ENCODE data around the gene RWDD2A. TPM values are rescaled to one million over a fixed set of nuclear protein-coding genes. Genes with fewer than 3 reads are reported as not detected.
A peak's percentile ranks its signal among the peaks of the same experiment; 100 is the strongest.
"Not testable (repeated sequence)": the region's sequence is repeated elsewhere in the genome, so short reads cannot be mapped to it uniquely, and the experiment has no call there.

RWDD2A gene
- total RNA-seq, 4 donors from 2014 or later = 2.5 to 3.1 (median 2.7) TPM

- Histone ChIP-seq H3K4me3 (no peak overlapping the region), H3K27ac (no peak overlapping the region), H3K4me1 (peaks cover 0 to 7% (median 2%) of the 10 kb centered on the region in 4 donors), H3K27me3 (no peaks in the 10 kb centered on the region), H3K9me3 (no peaks in the 10 kb centered on the region), H3K36me3 (peaks cover 0 to 20% (median 0%) of the 10 kb centered on the region in 3 donors)
- DNase-seq = no peak
- TF ChIP-seq, protein P1, sequence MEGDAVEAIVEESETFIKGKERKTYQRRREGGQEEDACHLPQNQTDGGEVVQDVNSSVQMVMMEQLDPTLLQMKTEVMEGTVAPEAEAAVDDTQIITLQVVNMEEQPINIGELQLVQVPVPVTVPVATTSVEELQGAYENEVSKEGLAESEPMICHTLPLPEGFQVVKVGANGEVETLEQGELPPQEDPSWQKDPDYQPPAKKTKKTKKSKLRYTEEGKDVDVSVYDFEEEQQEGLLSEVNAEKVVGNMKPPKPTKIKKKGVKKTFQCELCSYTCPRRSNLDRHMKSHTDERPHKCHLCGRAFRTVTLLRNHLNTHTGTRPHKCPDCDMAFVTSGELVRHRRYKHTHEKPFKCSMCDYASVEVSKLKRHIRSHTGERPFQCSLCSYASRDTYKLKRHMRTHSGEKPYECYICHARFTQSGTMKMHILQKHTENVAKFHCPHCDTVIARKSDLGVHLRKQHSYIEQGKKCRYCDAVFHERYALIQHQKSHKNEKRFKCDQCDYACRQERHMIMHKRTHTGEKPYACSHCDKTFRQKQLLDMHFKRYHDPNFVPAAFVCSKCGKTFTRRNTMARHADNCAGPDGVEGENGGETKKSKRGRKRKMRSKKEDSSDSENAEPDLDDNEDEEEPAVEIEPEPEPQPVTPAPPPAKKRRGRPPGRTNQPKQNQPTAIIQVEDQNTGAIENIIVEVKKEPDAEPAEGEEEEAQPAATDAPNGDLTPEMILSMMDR (IDR thresholded peaks at IDR 0.05) = no peak
- TF ChIP-seq POLR2A (IDR thresholded peaks at IDR 0.05) = no peak
Observed at GRCh38 chr6:83190626-83191025, 2.5 kb upstream of the RWDD2A start.

- H3K4me1 ChIP-seq, H3K27me3 ChIP-seq, H3K9me3 ChIP-seq, H3K27ac ChIP-seq, DNase-seq: not testable (repeated sequence)
- H3K4me3 ChIP-seq = peak overlapping the region in 3 of 4 donors; percentile 79 to 94 (median 91)
- H3K36me3 ChIP-seq = peaks cover 0 to 14% (median 0%) of the 10 kb centered on the region in 3 donors
Observed at GRCh38 chr6:83191974-83192373, 1.2 kb upstream of the RWDD2A start.

DNA sequence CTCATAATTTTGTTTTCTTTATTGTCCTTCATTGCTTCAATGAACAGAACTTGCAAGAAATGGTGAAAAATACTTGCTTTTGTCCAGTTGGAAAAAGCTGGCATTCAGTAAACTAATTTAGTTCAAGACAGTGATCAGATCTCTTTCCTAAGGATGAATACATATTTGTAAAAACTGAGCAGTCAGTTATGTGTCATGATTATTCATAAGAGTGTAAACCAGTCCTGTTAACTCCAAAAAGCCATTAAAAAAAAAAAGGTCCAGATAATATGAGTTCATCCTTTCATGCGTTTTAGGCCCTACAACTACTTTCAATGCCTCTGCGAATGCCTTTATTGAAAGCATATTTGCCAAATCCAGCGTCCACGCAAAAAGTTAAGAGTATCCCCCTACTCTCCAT, 701 bp upstream of the RWDD2A start:
- Histone ChIP-seq H3K27me3 (no peaks in the 10 kb centered on the region), H3K4me1 (peaks cover 0 to 7% (median 2%) of the 10 kb centered on the region in 4 donors), H3K36me3 (peaks cover 0 to 13% (median 0%) of the 10 kb centered on the region in 3 donors), H3K9me3 (no peaks in the 10 kb centered on the region), H3K4me3 (peak overlapping the region; percentile 75 to 94 (median 85)), H3K27ac (peak overlapping the region; percentile 68 to 83 (median 76))
- DNase-seq = no peak
- no peak for TF ChIP-seq POLR2A (IDR thresholded peaks at IDR 0.05)
- TF ChIP-seq, protein P1 (IDR thresholded peaks at IDR 0.05) = no peak

GRCh38 chr6:83193747-83194566, 800 bp downstream of the RWDD2A start:
- no peak for TF ChIP-seq POLR2A (IDR thresholded peaks at IDR 0.05)
- TF ChIP-seq, protein P1 (IDR thresholded peaks at IDR 0.05) = no peak
- H3K36me3 ChIP-seq = peaks cover 0 to 4% (median 0%) of the 10 kb centered on the region in 3 donors
- peak overlapping the region; percentile 68 to 83 (median 76) for H3K27ac ChIP-seq
- DNase-seq = peak; percentile 31 to 73 (median 57)
- no peaks in the 10 kb centered on the region for H3K27me3 ChIP-seq
- peak overlapping the region; percentile 75 to 94 (median 85) for H3K4me3 ChIP-seq
- peaks cover 0 to 7% (median 2%) of the 10 kb centered on the region in 4 donors for H3K4me1 ChIP-seq
- no peaks in the 10 kb centered on the region for H3K9me3 ChIP-seq

DNA sequence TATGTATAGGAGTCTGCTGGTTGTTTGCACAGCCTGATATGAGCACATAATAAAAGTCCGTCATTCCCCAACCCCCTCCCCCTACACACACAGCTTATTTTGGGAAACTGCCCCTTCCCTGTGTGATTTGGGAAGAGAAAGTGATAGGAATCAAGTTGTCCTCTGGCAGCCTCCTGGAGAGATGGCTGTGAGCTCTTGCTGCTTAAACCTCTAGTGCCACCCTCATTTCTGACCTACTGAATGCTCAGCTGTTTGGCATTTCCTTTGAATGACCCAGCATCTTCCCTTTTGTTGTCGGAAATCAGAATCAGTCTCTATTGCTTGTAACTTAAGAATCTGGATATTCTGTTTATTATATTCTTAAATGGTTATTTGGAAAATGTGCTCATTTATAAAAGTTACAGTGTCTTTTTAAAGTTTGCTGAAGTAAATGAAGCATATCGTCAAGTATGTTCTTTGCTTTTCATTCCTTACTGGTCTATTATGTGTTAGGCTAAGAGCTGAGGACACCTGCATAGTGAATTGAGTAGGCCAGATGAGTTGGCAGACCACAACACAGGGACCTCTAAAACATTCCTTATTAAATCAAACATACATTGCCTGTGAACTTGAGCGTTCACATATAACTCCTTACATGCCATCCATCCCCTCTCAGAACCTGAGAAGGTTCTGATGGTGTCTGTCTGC, 5.5 kb downstream of the RWDD2A start:
- DNase-seq = no peak
- H3K27ac ChIP-seq = no peak overlapping the region
- no peaks in the 10 kb centered on the region for H3K9me3 ChIP-seq
- no peak overlapping the region for H3K4me3 ChIP-seq
- peaks cover 0 to 7% (median 0%) of the 10 kb centered on the region in 4 donors for H3K4me1 ChIP-seq
- no peak for TF ChIP-seq POLR2A (IDR thresholded peaks at IDR 0.05)
- TF ChIP-seq, protein P1 (IDR thresholded peaks at IDR 0.05) = no peak
- H3K36me3 ChIP-seq = peaks cover 0 to 4% (median 0%) of the 10 kb centered on the region in 3 donors
- H3K27me3 ChIP-seq = no peaks in the 10 kb centered on the region
